Uterus (tissue), 2 donors: ENCODE data around the gene TGFBR1.

Experiments
- POLR2A ChIP-seq, 2 donors: fragments of 450-650 bp; IDR thresholded peaks; one replicate each; pipeline ENCODE4 v1.6.1; 2016; ENCODE audit warnings: antibody characterized with exemption in 2 of 2, mild to moderate bottlenecking in 1 of 2, moderate library complexity in 1 of 2
- TF ChIP-seq, protein P1 (sequence below), 4 experiments: fragments of 200-600 bp in 2 of 4; fragments of 450-650 bp in 2 of 4; sonication (generic) in 2 of 4; IDR thresholded peaks; one replicate each; pipeline ENCODE4 v1.5.1; 2016 to 2019; ENCODE audit warnings: antibody characterized with exemption in 4 of 4, mild to moderate bottlenecking in 2 of 4, moderate library complexity in 1 of 4

DNA sequence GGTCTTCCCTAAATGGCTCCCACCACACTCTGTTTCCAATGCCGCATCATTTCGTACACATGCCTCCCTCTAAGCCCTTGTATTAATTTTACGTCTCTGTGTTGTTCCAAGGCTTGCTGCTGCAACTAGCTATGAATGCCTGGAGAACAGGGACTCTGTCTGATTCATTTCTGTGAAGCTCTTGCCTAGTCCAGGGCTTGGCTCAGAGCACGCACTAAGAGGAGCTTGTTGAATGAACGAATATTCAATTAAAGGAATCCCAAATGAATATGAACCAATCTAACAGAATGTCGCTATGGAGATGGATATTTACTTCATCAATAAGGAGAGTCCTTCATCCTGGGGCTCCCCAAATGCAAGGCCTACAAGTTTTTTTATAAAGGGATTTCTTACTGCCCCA lies 55.3 kb downstream of the TGFBR1 start:
- TF ChIP-seq, protein P1, sequence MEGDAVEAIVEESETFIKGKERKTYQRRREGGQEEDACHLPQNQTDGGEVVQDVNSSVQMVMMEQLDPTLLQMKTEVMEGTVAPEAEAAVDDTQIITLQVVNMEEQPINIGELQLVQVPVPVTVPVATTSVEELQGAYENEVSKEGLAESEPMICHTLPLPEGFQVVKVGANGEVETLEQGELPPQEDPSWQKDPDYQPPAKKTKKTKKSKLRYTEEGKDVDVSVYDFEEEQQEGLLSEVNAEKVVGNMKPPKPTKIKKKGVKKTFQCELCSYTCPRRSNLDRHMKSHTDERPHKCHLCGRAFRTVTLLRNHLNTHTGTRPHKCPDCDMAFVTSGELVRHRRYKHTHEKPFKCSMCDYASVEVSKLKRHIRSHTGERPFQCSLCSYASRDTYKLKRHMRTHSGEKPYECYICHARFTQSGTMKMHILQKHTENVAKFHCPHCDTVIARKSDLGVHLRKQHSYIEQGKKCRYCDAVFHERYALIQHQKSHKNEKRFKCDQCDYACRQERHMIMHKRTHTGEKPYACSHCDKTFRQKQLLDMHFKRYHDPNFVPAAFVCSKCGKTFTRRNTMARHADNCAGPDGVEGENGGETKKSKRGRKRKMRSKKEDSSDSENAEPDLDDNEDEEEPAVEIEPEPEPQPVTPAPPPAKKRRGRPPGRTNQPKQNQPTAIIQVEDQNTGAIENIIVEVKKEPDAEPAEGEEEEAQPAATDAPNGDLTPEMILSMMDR (IDR thresholded peaks at IDR 0.05): no peak
- no peak for TF ChIP-seq POLR2A (IDR thresholded peaks at IDR 0.05)
